Stimulated activated CD4-positive, alpha-beta T cell treated with anti-CD3 and anti-CD28 coated beads, Interleukin-1b, Interleukin-23, amount 100 ng/mL, for 48 hours (primary cell): ENCODE measurements around the gene MYO15B.

Source experiments
- DNase-seq: peaks from one replicate; pipeline ENCODE4 v3.0.0-alpha.2; 2020

The MYO15B gene

DNA sequence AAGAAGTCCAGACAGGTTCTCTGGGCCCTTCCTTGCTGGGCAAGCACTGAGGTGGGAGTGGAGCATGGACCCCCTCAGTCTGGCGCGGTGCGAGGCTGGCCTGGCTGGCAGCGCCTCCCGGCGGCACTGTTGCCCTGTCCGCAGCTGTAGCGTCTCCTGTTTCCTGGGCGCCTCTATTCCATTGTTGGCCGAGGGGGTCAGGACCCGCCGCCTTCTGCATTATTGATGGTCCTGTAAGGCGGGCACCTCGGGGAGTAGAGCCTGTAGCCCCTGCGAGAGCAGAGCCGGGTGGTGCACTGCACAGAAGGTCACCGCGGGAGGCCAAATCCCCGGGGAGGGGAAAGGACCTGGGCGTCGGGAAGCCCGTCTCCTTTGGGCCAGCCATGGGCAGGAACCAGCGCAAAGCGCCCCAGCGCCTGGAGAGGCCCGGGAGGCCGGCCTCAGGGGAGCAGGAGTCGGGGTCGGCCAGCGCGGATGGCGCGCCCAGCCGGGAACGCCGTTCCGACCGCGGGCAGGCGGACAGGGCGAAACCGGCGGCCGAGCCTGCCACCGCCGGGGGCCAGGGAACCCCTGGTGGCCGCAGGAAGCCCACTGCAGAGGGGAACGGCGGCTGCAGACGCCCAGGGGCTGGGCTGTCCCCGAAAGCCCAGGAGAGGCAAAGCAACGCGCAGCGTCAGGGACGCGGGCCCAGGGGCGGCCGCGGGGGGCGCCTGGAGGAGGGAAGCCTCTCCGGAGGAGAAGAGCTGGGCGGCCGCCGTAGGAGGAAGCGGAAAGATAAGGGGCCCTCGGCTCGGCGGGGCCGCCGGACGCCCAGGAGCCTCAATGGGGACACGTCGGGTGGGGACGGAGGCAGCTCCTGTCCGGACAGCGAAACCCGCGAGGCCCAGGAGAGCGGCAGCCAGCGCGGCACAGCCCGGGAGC is at the start of gene MYO15B:
MYO15B (plus strand) TSS at position 126 of the 921 bp plus-strand sequence; CDS start at position 384, 258 bp downstream.
- peak; percentile 62 for DNase-seq

- DNase-seq: no peak
These were observed 47.5 kb upstream of the MYO15B start for GRCh38 chr17:75539967-75540729.

DNA sequence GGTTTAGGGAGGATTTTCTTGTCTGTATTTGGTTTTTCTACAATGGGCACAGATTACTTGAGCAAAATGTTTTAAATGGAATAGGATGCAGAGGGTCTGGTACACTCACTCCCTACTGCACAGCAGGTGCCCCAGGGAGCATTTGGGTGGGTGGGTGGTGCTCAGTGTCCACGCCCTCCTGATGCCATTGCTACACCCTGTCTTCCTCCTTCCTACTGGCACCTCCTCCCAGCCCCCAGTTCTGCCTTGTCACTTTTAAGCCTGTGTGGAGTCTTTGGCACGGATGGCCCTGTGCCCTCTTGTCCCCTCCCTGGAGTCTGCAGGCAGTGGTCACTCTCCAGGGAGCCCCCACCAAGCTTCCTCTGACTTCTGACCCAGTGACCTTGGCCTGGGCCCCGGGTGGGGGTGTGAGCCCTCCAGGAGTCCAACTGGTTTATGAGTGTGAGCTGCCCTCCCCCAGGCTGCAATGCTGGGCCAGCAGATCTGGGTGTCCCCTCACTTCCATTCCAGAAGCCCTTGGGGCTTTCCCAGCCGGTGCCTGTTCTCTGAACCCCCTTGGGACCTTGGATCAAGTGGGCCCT is 46.6 kb upstream of the MYO15B start:
- DNase-seq: no peak

- no peak for DNase-seq
These were observed 45.4 kb upstream of the MYO15B start for GRCh38 chr17:75542229-75542628.

GRCh38 chr17:75542728-75543336 is 44.8 kb upstream of the MYO15B start:
- no peak for DNase-seq

DNA sequence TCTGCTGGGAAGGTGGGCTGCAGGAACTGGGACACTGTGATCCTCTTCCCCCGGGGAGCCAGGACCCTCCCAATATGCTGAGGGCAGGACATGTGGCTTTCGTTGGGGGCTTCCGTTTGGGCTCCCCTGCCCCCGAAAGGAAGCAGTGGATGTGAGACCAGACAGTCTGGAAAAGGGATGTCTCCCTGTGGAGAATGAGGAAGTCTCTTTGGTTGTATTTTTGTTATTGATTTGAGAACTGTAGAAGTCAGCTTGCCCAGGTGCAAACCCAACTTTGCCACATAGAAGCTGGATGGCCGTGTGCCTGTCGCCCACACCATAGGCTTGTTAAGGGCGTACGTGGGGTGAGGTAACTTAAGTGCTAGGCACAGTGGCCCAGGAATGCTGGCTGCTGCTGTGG is 43.4 kb upstream of the MYO15B start:
- no peak for DNase-seq

GRCh38 chr17:75546181-75546580 is 41.4 kb upstream of the MYO15B start:
- DNase-seq: no peak

GRCh38 chr17:75547091-75547490 is 40.5 kb upstream of the MYO15B start:
- DNase-seq: no peak

DNA sequence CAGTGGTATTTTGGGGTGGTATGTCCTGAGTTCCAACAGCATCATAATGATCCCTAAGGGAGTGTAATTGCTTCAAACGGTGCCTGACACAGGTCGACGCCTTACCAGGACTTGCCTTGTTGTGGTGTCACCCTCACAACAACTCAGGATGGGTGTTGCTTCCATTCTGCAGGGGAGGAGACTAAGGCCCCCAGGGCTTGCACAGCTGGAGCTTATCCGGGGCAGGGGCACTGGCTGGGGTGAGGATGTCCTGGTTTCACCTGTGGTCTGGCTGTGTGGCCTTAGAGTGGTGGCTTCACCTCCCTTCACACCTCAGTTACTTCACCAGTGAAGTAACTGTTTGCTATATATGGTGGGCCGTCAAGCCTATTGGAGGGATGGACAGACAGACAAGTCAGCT is 38.8 kb upstream of the MYO15B start:
- DNase-seq: no peak

DNA sequence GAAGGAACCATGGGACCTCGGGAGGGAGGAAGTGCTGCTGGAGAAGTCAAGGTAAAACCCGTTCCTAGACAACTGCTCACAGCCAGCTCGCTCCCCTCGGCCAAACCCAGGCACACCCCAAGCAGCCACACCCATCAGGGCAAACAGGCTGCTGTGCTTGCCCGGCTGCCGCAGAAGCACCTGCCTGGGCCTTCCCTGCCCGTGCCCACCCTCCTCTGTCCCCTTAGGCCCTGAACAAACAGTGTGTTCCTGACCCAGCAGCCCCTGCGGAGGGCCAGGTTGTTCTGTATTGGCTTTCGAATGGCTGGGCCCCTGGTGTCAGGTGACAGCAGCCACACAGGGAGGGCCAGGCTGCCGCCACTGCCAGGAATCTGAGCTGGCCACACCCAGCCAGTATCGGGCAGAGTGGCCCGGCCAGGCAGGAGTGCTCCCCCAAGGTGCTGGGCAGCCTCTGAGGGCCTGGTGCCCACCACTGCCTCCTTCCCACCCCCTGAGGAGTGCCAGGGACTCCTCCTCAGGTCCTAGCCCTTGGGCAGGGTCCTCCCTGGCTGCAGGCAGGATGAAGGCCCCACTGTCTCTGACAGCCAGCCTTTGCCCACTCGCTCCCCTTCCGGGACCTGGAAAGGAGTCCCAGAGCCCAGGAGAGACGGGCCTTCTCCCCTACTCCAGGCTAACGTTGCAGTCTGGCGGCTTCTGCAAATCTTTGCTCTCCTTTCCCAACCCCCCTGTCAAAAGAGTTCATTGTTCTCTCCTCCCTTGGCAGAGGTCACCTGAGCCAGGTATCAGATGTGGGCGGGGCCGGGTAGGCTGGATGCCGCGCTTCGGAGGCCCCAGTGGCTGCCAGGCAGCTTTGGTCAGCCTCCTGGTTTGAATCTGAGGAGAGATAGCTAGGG is 38.1 kb upstream of the MYO15B start:
- DNase-seq: no peak

GRCh38 chr17:75550139-75550465 is 37.5 kb upstream of the MYO15B start:
- no peak for DNase-seq

- no peak for DNase-seq
These were observed 36.3 kb upstream of the MYO15B start for GRCh38 chr17:75551266-75551665.

DNA sequence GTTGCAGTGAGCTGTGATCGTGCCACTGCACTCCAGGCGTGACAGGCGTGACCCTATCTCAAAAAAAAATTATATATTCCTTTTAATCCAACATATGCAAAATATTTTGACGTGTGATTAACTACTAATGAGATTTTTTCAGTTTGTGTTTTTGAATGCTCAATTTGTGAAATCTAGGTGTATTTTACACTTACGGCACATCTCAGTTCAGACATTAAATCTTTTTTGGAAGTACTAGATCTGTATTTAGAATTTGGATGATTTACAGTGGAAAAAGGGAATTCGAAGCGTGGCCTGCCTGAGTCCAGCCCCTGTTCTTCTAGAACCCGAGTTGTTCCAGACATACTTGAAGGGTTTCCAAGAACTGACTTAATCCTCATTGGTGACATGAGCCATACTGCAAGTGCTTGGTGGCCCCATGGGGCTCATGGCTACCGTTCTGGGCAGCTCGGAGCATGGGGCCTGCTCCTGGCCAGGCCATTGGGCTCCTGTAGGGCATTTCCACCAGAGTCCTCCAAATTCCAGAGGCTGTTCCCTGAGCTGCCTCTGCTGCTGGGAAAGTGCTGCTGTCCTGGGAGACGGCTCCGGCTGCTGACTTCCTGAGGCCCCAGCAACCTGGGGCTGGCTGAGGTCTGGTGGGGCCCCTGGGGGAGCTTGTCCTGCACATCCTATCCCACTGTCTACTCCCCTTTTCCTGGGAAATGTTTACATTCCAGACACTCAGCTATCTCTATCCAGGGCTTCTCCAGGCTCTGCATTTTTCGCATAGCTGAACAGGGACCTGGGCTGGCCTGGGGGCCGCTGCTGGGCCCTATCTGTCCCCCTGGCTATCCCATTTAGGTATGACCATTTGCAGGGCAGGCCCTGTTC is 34.9 kb upstream of the MYO15B start:
- no peak for DNase-seq

- DNase-seq: no peak
These were observed 34.1 kb upstream of the MYO15B start for GRCh38 chr17:75553295-75554110.

- no peak for DNase-seq
These were observed 31.9 kb upstream of the MYO15B start for GRCh38 chr17:75555679-75556153.

- DNase-seq: no peak
These were observed 30.3 kb upstream of the MYO15B start for GRCh38 chr17:75557075-75557851.

- DNase-seq: no peak
These were observed 29.5 kb upstream of the MYO15B start for GRCh38 chr17:75557852-75558665.
